ENCODE data around the gene SPNS3.

GRCh38 chr17:4406386-4406785 lies 27.4 kb upstream of the SPNS3 start:
- TF ChIP-seq, protein P1, sequence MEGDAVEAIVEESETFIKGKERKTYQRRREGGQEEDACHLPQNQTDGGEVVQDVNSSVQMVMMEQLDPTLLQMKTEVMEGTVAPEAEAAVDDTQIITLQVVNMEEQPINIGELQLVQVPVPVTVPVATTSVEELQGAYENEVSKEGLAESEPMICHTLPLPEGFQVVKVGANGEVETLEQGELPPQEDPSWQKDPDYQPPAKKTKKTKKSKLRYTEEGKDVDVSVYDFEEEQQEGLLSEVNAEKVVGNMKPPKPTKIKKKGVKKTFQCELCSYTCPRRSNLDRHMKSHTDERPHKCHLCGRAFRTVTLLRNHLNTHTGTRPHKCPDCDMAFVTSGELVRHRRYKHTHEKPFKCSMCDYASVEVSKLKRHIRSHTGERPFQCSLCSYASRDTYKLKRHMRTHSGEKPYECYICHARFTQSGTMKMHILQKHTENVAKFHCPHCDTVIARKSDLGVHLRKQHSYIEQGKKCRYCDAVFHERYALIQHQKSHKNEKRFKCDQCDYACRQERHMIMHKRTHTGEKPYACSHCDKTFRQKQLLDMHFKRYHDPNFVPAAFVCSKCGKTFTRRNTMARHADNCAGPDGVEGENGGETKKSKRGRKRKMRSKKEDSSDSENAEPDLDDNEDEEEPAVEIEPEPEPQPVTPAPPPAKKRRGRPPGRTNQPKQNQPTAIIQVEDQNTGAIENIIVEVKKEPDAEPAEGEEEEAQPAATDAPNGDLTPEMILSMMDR (optimal IDR thresholded peaks at IDR 0.05 in 1 of 3, IDR thresholded peaks at IDR 0.05 in 1 of 3, conservative IDR thresholded peaks at IDR 0.05 in 1 of 3; ENCODE audit: extremely low read depth in 1 of 3, insufficient read depth in 2 of 3, low read length in 3 of 3), result no peak
- no peak for TF ChIP-seq EZH2 (IDR thresholded peaks at IDR 0.05; ENCODE audit: low read length)
